Measurements from ENCODE around the gene C16orf46. TPM values are rescaled to one million over a fixed set of nuclear protein-coding genes. Genes with fewer than 3 reads are reported as not detected.

Gene C16orf46
- polyA plus RNA-seq, 2 donors: 0.24 to 0.29 TPM

GRCh38 chr16:81080233-81080632, 3.2 kb upstream of the C16orf46 start:
- no peaks in the 10 kb centered on the region for H3K27me3 ChIP-seq (ENCODE audit: control insufficient read depth in 1 of 2, insufficient read depth in 2 of 2, low read length in 2 of 2)
- no peaks in the 10 kb centered on the region for H3K36me3 ChIP-seq (ENCODE audit: control insufficient read depth in 2 of 2, insufficient read depth in 2 of 2, low read length in 1 of 2)
- WGBS, 2 donors: 73 to 90% methylated on average over 1 of the region's 1 CpG
- no peaks in the 10 kb centered on the region for H3K9me3 ChIP-seq (ENCODE audit: control insufficient read depth in 2 of 2, insufficient read depth in 1 of 2, low read depth in 1 of 2, low read length in 1 of 2)
- H3K27ac ChIP-seq (ENCODE audit: low read depth in 2 of 2, low read length in 1 of 2): no peak overlapping the region
- no peaks in the 10 kb centered on the region for H3K4me1 ChIP-seq (ENCODE audit: control insufficient read depth in 2 of 2, insufficient read depth in 2 of 2, low read length in 1 of 2)
- H3K4me3 ChIP-seq (ENCODE audit: low read depth in 1 of 2, low read length in 2 of 2): no peak overlapping the region

- H3K27me3 ChIP-seq (ENCODE audit: control insufficient read depth in 1 of 2, insufficient read depth in 2 of 2, low read length in 2 of 2): no peaks in the 10 kb centered on the region
- H3K9me3 ChIP-seq (ENCODE audit: control insufficient read depth in 2 of 2, insufficient read depth in 1 of 2, low read depth in 1 of 2, low read length in 1 of 2): no peaks in the 10 kb centered on the region
- peak overlapping the region; percentile 60 to 90 for H3K4me3 ChIP-seq (ENCODE audit: low read depth in 1 of 2, low read length in 2 of 2)
- WGBS, 2 donors: 1% methylated on average over 27 of the region's 27 CpGs
- peak overlapping the region; percentile 79 to 99 for H3K27ac ChIP-seq (ENCODE audit: low read depth in 2 of 2, low read length in 1 of 2)
- no peaks in the 10 kb centered on the region for H3K36me3 ChIP-seq (ENCODE audit: control insufficient read depth in 2 of 2, insufficient read depth in 2 of 2, low read length in 1 of 2)
- no peaks in the 10 kb centered on the region for H3K4me1 ChIP-seq (ENCODE audit: control insufficient read depth in 2 of 2, insufficient read depth in 2 of 2, low read length in 1 of 2)
Measured at GRCh38 chr16:81076566-81077075, 417 bp downstream of the C16orf46 start.

- Histone ChIP-seq H3K27me3 (ENCODE audit: control insufficient read depth in 1 of 2, insufficient read depth in 2 of 2, low read length in 2 of 2) (no peaks in the 10 kb centered on the region), H3K4me1 (ENCODE audit: control insufficient read depth in 2 of 2, insufficient read depth in 2 of 2, low read length in 1 of 2) (no peaks in the 10 kb centered on the region), H3K4me3 (ENCODE audit: low read depth in 1 of 2, low read length in 2 of 2) (no peak overlapping the region), H3K36me3 (ENCODE audit: control insufficient read depth in 2 of 2, insufficient read depth in 2 of 2, low read length in 1 of 2) (no peaks in the 10 kb centered on the region), H3K27ac (ENCODE audit: low read depth in 2 of 2, low read length in 1 of 2) (no peak overlapping the region), H3K9me3 (ENCODE audit: control insufficient read depth in 2 of 2, insufficient read depth in 1 of 2, low read depth in 1 of 2, low read length in 1 of 2) (no peaks in the 10 kb centered on the region)
- WGBS, 2 donors: 63 to 71% methylated on average over 5 of the region's 5 CpGs
Measured at GRCh38 chr16:81073560-81074330, 3.3 kb downstream of the C16orf46 start.

GRCh38 chr16:81071805-81072204, 5.2 kb downstream of the C16orf46 start:
- Histone ChIP-seq H3K27me3 (ENCODE audit: control insufficient read depth in 1 of 2, insufficient read depth in 2 of 2, low read length in 2 of 2) (no peaks in the 10 kb centered on the region), H3K27ac (ENCODE audit: low read depth in 2 of 2, low read length in 1 of 2) (no peak overlapping the region), H3K36me3 (ENCODE audit: control insufficient read depth in 2 of 2, insufficient read depth in 2 of 2, low read length in 1 of 2) (no peaks in the 10 kb centered on the region), H3K4me3 (ENCODE audit: low read depth in 1 of 2, low read length in 2 of 2) (no peak overlapping the region), H3K4me1 (ENCODE audit: control insufficient read depth in 2 of 2, insufficient read depth in 2 of 2, low read length in 1 of 2) (no peaks in the 10 kb centered on the region), H3K9me3 (ENCODE audit: control insufficient read depth in 2 of 2, insufficient read depth in 1 of 2, low read depth in 1 of 2, low read length in 1 of 2) (no peaks in the 10 kb centered on the region)
- WGBS, 2 donors: 78 to 84% methylated on average over 4 of the region's 4 CpGs

- H3K4me3 ChIP-seq (ENCODE audit: low read depth in 1 of 2, low read length in 2 of 2): no peak overlapping the region
- no peaks in the 10 kb centered on the region for H3K9me3 ChIP-seq (ENCODE audit: control insufficient read depth in 2 of 2, insufficient read depth in 1 of 2, low read depth in 1 of 2, low read length in 1 of 2)
- no peak overlapping the region for H3K27ac ChIP-seq (ENCODE audit: low read depth in 2 of 2, low read length in 1 of 2)
- WGBS, 2 donors: 76 to 79% methylated on average over 8 of the region's 8 CpGs
- H3K4me1 ChIP-seq (ENCODE audit: control insufficient read depth in 2 of 2, insufficient read depth in 2 of 2, low read length in 1 of 2): no peaks in the 10 kb centered on the region
- H3K36me3 ChIP-seq (ENCODE audit: control insufficient read depth in 2 of 2, insufficient read depth in 2 of 2, low read length in 1 of 2): no peaks in the 10 kb centered on the region
- H3K27me3 ChIP-seq (ENCODE audit: control insufficient read depth in 1 of 2, insufficient read depth in 2 of 2, low read length in 2 of 2): no peaks in the 10 kb centered on the region
Measured at GRCh38 chr16:81070979-81071378, 6.1 kb downstream of the C16orf46 start.

- Histone ChIP-seq H3K9me3 (ENCODE audit: control insufficient read depth in 2 of 2, insufficient read depth in 1 of 2, low read depth in 1 of 2, low read length in 1 of 2) (no peaks in the 10 kb centered on the region), H3K4me3 (ENCODE audit: low read depth in 1 of 2, low read length in 2 of 2) (no peak overlapping the region), H3K27ac (ENCODE audit: low read depth in 2 of 2, low read length in 1 of 2) (no peak overlapping the region), H3K27me3 (ENCODE audit: control insufficient read depth in 1 of 2, insufficient read depth in 2 of 2, low read length in 2 of 2) (no peaks in the 10 kb centered on the region), H3K4me1 (ENCODE audit: control insufficient read depth in 2 of 2, insufficient read depth in 2 of 2, low read length in 1 of 2) (no peaks in the 10 kb centered on the region), H3K36me3 (ENCODE audit: control insufficient read depth in 2 of 2, insufficient read depth in 2 of 2, low read length in 1 of 2) (no peaks in the 10 kb centered on the region)
- 91 to 95% methylated on average over 4 of the region's 4 CpGs for WGBS, 2 donors
Measured at GRCh38 chr16:81069063-81069462, 8.0 kb downstream of the C16orf46 start.

- WGBS, 2 donors: 54 to 69% methylated on average over 1 of the region's 1 CpG
- Histone ChIP-seq H3K36me3 (ENCODE audit: control insufficient read depth in 2 of 2, insufficient read depth in 2 of 2, low read length in 1 of 2) (no peaks in the 10 kb centered on the region), H3K4me3 (ENCODE audit: low read depth in 1 of 2, low read length in 2 of 2) (no peak overlapping the region), H3K4me1 (ENCODE audit: control insufficient read depth in 2 of 2, insufficient read depth in 2 of 2, low read length in 1 of 2) (no peaks in the 10 kb centered on the region), H3K9me3 (ENCODE audit: control insufficient read depth in 2 of 2, insufficient read depth in 1 of 2, low read depth in 1 of 2, low read length in 1 of 2) (no peaks in the 10 kb centered on the region), H3K27ac (ENCODE audit: low read depth in 2 of 2, low read length in 1 of 2) (no peak overlapping the region), H3K27me3 (ENCODE audit: control insufficient read depth in 1 of 2, insufficient read depth in 2 of 2, low read length in 2 of 2) (no peaks in the 10 kb centered on the region)
Measured at GRCh38 chr16:81067166-81067565, 9.9 kb downstream of the C16orf46 start.

- Histone ChIP-seq H3K4me1 (ENCODE audit: control insufficient read depth in 2 of 2, insufficient read depth in 2 of 2, low read length in 1 of 2) (no peaks in the 10 kb centered on the region), H3K27ac (ENCODE audit: low read depth in 2 of 2, low read length in 1 of 2) (no peak overlapping the region), H3K9me3 (ENCODE audit: control insufficient read depth in 2 of 2, insufficient read depth in 1 of 2, low read depth in 1 of 2, low read length in 1 of 2) (no peaks in the 10 kb centered on the region), H3K27me3 (ENCODE audit: control insufficient read depth in 1 of 2, insufficient read depth in 2 of 2, low read length in 2 of 2) (no peaks in the 10 kb centered on the region), H3K36me3 (ENCODE audit: control insufficient read depth in 2 of 2, insufficient read depth in 2 of 2, low read length in 1 of 2) (no peaks in the 10 kb centered on the region), H3K4me3 (ENCODE audit: low read depth in 1 of 2, low read length in 2 of 2) (no peak overlapping the region)
- 59 to 68% methylated on average over 4 of the region's 4 CpGs for whole genome bisulfite sequencing, 2 donors
Measured at GRCh38 chr16:81066681-81067080, 10.4 kb downstream of the C16orf46 start.

- H3K36me3 ChIP-seq (ENCODE audit: control insufficient read depth in 2 of 2, insufficient read depth in 2 of 2, low read length in 1 of 2): no peaks in the 10 kb centered on the region
- H3K4me3 ChIP-seq (ENCODE audit: low read depth in 1 of 2, low read length in 2 of 2): no peak overlapping the region
- H3K4me1 ChIP-seq (ENCODE audit: control insufficient read depth in 2 of 2, insufficient read depth in 2 of 2, low read length in 1 of 2): no peaks in the 10 kb centered on the region
- no peak overlapping the region for H3K27ac ChIP-seq (ENCODE audit: low read depth in 2 of 2, low read length in 1 of 2)
- no peaks in the 10 kb centered on the region for H3K9me3 ChIP-seq (ENCODE audit: control insufficient read depth in 2 of 2, insufficient read depth in 1 of 2, low read depth in 1 of 2, low read length in 1 of 2)
- no peaks in the 10 kb centered on the region for H3K27me3 ChIP-seq (ENCODE audit: control insufficient read depth in 1 of 2, insufficient read depth in 2 of 2, low read length in 2 of 2)
- WGBS, 2 donors: 90% methylated on average over 10 of the region's 10 CpGs
Measured at GRCh38 chr16:81061871-81062608, 15.0 kb downstream of the C16orf46 start.

Data from esophagus (tissue), 2 donors.